COLO668 (cell line): ENCODE data around the gene GPR31.
"Not testable (repeated sequence)": the region's sequence is repeated elsewhere in the genome, so short reads cannot be mapped to it uniquely, and the experiment has no call there.

ENCODE experiments used
- DNase-seq: peaks from one replicate; lab custom pipeline; 2025; ENCODE audit not compliant: unreplicated experiment; lab: John Stamatoyannopoulos, UW

GPR31 gene, protein sequence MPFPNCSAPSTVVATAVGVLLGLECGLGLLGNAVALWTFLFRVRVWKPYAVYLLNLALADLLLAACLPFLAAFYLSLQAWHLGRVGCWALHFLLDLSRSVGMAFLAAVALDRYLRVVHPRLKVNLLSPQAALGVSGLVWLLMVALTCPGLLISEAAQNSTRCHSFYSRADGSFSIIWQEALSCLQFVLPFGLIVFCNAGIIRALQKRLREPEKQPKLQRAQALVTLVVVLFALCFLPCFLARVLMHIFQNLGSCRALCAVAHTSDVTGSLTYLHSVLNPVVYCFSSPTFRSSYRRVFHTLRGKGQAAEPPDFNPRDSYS

DNA sequence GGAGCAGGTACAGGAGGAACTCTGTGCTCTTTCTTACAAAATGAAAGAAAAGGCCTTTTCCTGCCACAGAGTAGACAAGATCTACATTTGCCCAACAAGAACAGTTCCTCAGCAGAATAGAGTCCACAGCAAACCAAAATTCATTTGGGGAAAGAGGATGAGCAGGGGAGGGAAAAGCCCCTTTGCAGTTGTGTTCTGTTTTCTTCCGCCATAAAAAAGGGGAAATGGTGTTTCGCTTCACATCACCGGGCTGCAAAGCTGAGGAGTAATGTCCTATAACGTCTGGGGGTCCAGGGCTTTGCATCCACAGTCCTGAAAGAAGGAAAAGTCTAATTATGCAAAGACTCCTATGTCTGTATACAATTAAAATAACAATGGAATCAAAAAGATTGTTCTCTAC is at the start of gene GPR31:
Gene GPR31 (minus strand): TSS at position 118 of the 400 bp plus-strand sequence. CDS start 149 bp downstream, outside the sequence.
- no peak for DNase-seq

DNA sequence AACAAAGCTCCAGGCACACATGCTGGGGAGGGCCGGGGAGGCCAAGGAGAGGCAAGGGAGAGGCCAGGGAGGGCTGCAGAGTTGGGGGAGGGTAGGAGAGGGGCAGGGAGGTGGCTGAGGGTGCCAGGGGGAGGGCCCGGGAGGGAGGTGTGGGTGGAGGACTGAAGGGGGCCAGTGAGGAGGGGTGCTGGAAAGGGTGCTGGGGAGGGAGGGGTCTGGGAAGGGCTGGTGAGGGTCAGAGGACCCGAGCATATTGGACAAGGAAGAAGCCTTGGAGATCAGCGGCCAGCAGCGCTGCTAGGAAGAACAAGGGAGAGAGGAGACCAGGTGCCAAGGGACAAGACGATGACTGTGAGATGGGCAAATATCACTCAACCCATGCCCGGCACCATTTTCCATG is 49.7 kb upstream of the GPR31 start:
- DNase-seq: no peak

DNA sequence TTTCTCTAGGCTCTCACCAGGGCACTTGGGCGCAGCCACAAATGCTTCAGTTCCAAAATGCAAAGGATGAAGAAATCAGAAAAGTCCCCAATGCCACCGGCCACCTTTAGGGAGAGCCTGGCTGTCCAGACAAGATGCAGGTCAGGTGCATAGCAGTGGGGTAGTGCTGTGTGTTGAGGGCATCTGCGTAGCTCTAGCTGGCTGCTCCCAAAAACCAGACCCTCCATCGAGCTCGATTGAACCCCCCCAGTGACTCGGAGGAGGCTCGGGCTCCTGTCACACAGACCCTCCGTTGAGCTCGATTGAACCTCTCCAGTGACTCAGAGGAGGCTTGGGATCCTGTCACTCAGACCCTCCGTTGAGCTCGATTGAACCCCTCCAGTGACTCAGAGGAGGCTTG is 47.5 kb upstream of the GPR31 start:
- DNase-seq: not testable (repeated sequence)

GRCh38 chr6:167204059-167204348 is 46.2 kb upstream of the GPR31 start:
- peak; percentile 51 for DNase-seq

- DNase-seq: not testable (repeated sequence)
Observed at GRCh38 chr6:167203261-167204058, 45.7 kb upstream of the GPR31 start.

GRCh38 chr6:167202613-167203012 is 44.8 kb upstream of the GPR31 start:
- not testable (repeated sequence) for DNase-seq

GRCh38 chr6:167200806-167201205 is 43.0 kb upstream of the GPR31 start:
- no peak for DNase-seq

DNA sequence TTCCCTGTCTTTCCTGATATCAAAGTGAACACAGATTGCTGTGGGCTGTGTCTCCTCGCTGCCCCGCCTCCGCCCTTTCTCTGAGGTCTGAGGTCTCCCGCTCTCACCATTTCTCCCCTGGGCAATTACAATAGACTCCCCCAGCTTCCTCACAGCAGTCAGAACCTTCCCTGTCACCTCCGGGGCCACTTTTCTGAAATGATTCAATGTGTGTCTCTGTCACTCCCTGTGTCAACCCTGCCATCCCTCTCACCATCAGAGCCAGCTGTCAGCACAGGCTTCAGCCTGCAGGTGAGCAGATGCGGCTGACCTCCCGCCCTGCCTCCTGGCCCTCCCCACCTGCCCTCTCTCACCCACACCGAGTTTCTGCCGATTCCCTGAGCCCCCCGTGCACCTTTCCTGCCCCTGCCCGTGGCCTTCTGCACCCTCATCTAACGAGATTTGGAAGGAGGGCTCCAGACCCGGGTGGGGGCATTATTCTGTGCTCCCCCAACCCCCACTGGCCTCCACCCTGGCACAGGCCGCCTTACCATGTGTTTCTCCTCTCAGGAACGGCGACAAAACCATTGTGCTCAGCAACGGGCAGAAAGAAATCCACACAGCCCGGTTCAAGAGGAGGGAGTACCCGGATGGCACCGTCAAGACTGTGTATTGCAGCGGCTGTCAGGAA is 38.3 kb upstream of the GPR31 start:
- DNase-seq: not testable (repeated sequence)

DNA sequence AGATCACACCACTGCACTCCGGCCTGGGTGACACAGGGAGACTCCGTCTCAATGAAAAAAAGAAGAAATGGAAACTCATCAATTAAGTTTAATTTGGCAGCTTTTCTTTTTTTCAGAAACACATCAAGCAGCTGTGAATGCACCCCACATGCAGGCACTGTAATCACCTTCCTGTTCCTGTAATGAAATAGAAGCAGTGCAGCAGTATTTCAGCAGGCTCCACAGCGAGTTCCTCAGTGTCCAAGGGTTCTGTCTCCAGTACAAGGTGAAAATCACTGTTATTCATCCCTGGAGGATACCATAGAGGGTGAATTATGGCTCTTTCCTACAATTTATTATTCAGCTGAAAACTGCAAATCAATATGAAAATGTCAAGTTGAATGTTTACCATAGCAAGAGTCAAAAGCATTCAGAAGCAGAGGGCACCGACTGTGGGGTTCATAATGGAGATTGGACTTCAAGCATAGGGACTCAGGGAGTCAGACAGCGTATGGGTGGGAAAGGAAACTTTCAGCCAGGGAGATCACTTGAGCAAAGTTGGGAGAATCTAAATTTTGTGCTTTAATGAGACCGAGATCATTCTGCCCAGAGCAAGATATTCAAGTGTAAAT is 35.8 kb upstream of the GPR31 start:
- not testable (repeated sequence) for DNase-seq

DNA sequence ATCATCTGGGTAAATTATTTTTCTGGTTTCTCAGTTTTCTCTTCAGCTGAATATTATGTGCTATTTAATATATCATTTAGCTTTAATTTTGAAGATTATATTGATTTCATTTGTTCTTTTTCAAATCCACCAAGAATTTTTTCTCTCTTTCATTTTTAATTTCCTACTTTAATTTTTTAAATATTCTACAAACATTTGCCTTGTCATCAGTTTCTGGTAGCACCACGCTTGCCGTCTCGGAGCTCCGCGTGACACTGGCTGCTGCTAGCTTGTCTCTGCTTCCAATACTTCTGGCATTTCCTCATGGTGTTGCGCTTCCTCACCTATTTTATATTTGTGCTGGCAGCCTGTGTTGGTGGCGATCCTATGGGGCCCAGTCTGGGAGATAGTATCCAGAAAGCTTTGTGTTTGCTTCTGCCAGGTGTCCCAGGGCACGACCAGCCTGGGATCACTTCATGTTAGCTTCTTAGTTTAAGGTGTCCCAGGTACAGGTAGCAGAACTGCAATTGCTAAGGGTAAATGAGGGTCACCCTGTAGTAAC is 33.3 kb upstream of the GPR31 start:
- DNase-seq: not testable (repeated sequence)

- DNase-seq: not testable (repeated sequence)
Observed at GRCh38 chr6:167187275-167187674, 29.5 kb upstream of the GPR31 start.

DNA sequence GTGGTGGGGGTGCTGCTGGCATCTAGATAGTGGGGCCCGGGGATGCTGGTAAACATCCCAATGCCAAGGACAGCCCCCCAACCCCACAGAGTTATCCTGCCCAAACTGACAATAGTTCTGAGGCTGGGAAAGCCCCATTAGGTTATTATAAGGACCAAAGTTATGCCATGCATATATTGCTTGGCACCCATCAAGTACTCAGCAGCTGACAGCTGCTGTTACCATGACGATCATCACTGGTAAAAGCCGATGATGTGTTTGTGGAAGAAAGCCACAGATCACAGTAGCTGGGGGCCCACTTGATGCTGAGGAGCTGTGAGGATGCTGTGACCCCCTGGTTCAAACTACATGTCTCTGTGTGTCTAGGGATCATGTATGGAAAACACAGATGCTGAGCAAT is 27.3 kb upstream of the GPR31 start:
- DNase-seq: not testable (repeated sequence)

GRCh38 chr6:167182913-167183314 is 25.1 kb upstream of the GPR31 start:
- not testable (repeated sequence) for DNase-seq

GRCh38 chr6:167181351-167181750 is 23.6 kb upstream of the GPR31 start:
- not testable (repeated sequence) for DNase-seq

GRCh38 chr6:167180086-167180485 is 22.3 kb upstream of the GPR31 start:
- not testable (repeated sequence) for DNase-seq

DNA sequence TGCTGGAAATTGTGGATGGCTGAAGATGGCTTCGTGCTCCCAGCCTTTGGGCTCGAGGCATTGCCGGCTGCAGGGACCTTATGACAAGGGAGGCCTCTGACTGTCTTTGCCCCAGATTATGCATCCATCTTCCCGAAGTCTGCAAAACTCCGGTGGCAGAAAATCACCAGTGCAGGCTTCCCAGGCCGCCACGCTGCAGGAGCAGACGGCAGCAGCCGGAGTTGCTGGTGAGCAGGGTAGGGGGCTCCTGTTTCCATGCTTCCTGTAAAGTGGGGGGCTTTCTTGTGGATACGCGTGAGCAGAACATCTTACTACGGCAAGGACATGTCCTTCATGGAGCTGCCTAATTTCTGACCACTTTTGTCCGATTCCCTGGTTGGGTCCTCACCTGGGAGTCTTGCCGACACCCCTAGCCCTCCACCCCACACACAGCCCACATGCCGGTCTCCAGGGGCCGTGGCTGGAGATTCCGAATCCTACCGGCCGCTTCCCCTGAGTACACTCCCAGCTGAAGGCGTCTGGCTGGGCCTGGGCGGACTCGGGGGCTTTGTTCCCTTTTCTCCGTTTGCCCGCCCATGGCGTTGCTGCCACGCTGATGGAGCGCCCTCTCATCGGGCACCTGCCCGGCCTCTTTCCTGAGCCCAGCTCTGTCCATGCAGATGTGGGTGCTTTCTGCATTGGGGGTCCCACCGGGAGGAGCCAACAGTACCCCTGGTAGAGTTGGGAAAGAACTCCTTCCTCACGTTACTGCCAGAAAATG is 21.3 kb upstream of the GPR31 start:
- DNase-seq: not testable (repeated sequence)

- not testable (repeated sequence) for DNase-seq
Observed at GRCh38 chr6:167177271-167177670, 19.5 kb upstream of the GPR31 start.

DNA sequence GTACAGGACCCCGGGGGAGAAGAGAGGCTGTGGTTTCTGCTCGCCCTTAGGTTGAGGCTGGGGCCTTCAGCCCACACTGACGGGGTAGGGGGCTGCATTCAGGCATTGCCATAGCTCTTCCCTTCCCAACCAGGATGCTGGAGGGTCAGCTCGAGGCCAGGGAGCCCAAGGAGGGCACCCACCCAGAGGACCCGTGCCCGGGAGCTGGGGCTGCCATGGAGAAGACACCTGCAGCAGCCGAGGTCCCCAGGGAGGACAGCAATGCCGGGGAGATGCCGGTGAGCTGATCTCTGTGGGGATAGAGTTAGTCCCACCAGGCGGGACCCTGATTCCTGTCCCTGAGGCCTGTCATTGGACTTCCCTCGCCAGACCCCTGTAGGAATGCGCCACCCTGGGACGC is 14.2 kb upstream of the GPR31 start:
- DNase-seq: not testable (repeated sequence)

- not testable (repeated sequence) for DNase-seq
Observed at GRCh38 chr6:167171300-167171699, 13.5 kb upstream of the GPR31 start.

GRCh38 chr6:167169867-167170266 is 12.1 kb upstream of the GPR31 start:
- not testable (repeated sequence) for DNase-seq
